ENCODE results near the gene INTS11.

The INTS11 gene

GRCh38 chr1:1285102-1285571, 39.3 kb downstream of the INTS11 start:
- DNase-seq (ENCODE audit: low spot score): no peak
- FAIRE-seq: no peak

DNA sequence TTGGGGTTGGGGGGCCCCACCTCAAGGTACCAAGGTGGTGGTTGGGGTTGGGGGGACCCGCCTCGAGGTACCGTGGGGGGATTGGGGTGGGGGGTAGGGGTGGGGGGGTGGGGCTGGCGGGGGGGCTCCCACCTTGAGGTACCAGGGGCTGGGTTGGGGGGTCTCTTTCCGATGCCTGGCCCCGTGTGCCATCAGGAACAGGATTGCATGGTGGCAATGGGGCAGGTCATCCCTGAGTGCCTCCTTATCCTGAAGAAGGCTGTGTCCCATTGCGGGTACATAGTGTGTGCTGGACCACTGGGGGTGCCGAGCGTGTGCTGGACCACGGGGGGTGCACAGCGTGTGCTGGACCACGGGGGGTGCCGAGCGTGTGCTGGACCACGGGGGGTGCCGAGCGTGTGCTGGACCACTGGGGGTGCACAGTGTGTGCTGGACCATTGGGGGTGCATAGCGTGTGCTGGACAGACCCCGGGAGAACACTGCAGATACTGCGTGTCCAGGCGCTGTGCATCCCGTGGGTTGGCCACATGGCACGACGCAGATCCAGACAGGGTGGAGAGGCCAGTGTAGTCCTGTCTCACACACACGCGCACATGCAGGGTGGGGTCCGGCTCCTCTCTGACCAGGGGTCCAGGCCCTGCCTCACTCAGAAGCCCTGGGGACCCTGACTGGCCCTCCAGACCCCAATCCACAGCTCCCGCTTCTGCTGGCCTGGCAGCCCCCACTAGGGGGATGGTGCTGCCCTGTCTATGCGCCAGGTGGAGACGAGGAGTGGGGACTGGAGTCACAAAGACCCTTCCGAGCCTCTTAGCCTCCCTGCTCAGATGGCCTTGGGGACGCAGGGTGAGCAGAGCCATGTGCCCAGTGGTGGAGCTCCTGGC, 40.0 kb downstream of the INTS11 start:
- DNase-seq (ENCODE audit: low spot score) (no peak), FAIRE-seq (no peak)

- peak; percentile 56 for DNase-seq (ENCODE audit: low spot score)
- FAIRE-seq: no peak
These were observed 40.6 kb downstream of the INTS11 start for GRCh38 chr1:1283821-1284220.

- FAIRE-seq: no peak
- DNase-seq (ENCODE audit: low spot score): no peak
These were observed 41.5 kb downstream of the INTS11 start for GRCh38 chr1:1282998-1283397.

DNA sequence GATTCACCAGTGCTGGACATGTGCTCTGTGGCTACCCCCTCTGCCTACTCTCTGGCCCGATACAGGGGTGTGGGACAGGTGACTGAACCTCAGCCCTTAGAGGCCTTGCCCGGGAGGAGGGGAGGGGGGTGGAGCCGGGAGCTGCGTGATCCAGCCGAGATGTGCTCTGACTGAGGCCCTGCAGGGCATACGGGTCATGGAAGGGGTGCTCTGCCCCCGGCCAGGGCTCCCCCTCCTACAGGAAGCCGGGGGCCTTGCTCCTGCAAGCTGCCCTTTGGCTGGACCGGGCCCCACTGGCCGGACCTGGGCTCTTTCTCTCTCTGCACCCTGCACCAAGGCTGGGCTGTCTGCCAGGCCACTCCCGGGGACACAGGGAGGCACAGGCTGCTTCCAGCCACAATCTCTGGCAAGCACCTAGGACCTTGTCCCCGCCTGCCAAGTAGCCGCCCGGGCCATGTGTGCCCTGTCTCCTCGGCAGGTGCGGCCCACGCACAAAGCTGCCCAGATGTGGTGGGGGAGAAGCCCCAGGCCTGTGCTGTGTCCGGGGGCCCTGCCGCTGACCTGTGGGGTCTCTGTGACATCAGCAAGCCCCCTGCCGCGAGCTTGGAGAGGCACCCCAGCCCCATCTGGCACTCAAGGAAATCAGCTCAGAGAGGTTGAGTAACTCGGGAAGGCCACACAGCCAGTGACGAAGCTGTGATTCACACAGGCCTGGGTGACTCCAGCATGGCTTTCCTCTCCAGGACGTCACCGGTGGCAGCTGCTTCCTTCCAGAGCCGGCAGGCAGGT, 42.7 kb downstream of the INTS11 start:
- DNase-seq (ENCODE audit: low spot score): no peak
- no peak for FAIRE-seq

DNA sequence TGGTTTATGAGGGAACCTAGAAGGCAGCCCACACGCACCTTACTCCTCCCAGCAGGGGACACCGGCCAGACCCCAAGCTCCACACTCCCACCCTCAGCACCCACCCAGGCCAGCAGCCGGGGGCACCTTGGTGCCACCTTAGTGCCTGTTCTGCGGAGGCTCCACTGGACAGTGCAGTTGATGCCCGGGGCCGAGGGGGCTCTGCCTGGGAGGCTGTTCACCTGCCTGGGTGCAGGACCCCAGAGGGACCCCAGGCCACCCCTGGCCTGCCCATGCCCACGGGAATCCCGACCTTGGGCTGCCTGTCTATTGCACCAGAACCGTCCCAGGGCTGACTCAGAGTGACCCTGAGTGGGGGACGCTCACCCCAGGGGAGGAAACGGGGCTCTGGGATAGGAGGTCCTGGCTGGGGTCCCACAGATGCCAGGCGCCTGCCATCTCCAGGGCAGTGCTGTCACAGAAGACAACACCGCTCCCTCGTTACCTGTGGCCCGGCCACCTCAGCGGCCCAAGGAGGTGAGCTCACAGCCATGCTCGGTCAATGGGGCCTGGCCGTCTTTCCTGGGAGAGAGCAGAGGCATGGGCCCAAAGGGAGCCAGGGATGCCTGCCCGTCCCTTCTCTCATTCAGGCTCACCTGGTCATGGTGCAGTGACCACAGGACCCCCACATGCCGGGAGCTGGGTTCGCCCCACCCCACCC, 43.5 kb downstream of the INTS11 start:
- no peak for FAIRE-seq
- no peak for DNase-seq (ENCODE audit: low spot score)

DNA sequence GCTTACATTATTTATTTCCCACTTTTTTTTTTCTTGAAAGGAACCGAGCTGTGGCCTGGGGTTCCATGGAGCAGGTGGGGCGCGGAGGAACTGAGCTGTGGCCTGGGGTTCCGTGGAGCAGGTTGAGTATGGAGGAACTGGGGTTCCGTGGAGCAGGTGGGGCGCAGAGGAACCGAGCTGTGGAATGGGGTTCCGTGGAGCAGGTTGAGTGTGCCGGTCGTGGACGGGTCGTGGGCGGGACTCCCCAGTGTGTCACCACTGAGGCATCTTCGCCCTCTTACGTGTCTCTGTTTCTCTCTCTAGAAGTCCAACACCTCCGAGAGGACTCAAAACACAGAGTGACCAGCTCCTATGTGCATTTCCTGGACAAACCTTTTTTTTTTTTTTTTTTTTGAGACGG, 45.4 kb downstream of the INTS11 start:
- FAIRE-seq (no peak), DNase-seq (ENCODE audit: low spot score) (no peak)

DNA sequence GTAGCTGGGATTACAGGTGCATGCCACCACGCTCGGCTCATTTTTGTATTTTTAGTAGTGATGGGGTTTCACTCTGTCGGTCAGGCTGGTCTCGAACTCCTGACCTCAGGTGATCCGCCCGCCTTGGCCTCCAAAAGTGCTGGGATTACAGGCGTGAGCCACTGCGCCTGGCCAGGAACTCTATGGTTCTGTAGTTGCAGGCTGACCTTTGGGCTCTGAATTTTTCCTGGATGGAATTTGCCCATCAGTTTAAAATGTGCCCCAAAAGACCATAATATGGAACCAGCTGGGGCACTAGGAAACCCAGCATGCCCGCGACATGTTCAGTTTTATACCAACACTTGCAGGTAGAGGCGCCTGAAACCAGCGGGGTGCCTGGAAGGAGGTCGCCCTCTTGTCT, 45.8 kb downstream of the INTS11 start:
- DNase-seq (ENCODE audit: low spot score) (no peak), FAIRE-seq (no peak)

GRCh38 chr1:1275836-1276235, 48.6 kb downstream of the INTS11 start:
- DNase-seq (ENCODE audit: low spot score): no peak
- no peak for FAIRE-seq

DNA sequence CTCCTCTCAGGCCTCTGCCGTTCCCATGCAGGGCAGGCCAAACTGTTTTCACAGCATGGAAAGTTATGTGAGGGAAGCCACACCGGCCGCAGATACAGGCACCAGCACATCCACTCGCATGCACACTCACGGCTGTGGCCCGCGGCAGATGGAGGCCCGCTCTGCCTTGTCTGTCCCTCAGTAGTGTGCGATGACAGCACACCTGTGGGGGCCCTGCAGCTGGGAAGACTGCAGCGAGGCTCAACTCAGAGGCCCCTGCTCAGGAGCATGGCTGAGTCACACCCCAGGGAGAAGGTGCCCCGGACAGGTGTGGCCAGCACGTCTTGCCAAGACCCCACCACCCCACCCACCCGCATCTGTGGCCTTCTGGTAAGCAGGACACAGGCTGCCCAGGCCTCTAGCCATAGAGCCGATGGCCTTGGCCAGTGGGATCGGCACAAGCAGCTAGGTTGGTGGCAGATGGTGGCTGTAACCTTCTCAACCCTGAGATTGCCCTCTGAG, 49.5 kb downstream of the INTS11 start:
- FAIRE-seq (no peak), DNase-seq (ENCODE audit: low spot score) (no peak)

GRCh38 chr1:1274299-1274930, 50.0 kb downstream of the INTS11 start:
- FAIRE-seq: no peak
- DNase-seq (ENCODE audit: low spot score): no peak

DNA sequence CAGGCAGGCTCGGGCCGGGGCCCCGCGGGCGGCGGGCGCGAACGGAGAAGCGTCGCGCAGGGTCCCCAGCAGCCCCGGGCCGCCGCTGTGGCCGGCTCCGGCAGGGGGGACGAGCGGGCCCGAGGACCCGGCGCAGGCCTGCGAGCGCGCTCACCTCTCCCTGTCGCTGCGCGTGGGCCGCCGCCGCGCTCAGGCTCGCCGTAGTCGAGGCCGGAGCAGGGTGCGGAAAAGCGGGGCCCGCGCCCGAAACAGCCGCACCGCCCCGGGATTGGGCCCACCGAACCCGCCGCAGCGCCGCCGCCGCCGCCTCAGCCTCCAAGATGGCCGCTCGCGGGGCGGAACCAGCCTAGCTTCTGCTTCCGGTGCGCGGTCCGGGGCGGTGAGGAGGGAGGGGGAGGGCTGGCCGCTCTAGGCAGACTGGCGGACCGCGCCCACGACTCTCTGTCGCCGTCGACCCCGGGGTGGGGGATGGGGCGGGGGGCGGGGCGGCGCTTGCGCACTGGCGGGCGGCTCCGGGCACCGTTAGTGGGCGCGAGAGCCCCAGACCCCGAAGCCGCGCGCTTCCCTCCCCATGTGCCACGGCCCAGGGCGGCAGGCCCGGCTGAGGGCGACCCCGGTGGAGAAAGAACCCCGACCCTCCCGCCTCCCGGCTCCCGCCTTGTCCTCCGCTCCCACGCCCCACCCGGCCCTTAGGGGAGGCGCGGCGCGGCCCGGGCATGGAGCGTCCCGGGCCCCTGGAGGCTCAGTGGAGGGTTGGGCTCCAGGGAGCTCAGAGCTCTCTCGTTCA, 50.8 kb downstream of the INTS11 start, which contains the start of gene UBE2J2:
Gene UBE2J2, minus strand, starts transcription at position 343 of the 787 bp plus-strand sequence. CDS start 5,862 bp downstream, outside the sequence.
- FAIRE-seq (no peak), DNase-seq (ENCODE audit: low spot score) (peak; percentile 95)

DNA sequence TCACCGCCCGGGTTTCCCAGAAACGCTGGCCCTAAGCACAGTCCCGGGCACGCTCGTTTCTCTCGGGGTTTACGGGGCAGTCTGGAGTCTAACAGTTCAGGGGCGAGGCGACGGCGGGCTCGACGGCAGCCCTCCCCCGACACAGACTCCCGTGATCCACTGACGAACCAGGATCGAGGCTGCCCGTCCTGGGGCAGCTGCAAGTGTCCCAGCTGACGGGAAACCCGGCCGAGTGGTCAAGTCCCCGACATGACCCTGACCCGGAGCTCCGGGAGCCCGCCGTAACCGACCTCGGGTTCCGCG, 51.3 kb downstream of the INTS11 start:
- no peak for FAIRE-seq
- no peak for DNase-seq (ENCODE audit: low spot score)

GRCh38 chr1:1272341-1273208, 51.9 kb downstream of the INTS11 start:
- DNase-seq (ENCODE audit: low spot score) (no peak), FAIRE-seq (no peak)

GRCh38 chr1:1270813-1271212, 53.6 kb downstream of the INTS11 start:
- FAIRE-seq (no peak), DNase-seq (ENCODE audit: low spot score) (no peak)

DNA sequence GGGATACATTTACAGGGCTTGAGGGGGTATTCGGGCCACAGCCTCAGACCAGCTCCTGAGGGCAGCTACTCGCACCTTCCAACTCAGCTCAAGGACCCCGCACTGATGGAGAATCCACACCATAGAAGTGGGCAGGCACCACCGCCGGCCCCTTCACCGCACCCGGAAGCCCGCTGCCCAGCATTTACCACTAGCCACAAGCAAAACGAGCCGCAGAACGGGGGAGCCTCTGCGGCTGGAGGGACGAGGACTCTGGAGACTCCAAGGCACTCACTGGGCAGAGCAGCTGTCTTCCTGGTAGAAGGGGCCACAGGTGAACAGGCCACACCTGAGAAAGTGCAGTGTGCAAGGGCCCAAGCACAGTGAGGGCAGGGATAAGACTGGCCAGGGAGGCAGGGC, 56.2 kb downstream of the INTS11 start:
- FAIRE-seq: no peak

DNA sequence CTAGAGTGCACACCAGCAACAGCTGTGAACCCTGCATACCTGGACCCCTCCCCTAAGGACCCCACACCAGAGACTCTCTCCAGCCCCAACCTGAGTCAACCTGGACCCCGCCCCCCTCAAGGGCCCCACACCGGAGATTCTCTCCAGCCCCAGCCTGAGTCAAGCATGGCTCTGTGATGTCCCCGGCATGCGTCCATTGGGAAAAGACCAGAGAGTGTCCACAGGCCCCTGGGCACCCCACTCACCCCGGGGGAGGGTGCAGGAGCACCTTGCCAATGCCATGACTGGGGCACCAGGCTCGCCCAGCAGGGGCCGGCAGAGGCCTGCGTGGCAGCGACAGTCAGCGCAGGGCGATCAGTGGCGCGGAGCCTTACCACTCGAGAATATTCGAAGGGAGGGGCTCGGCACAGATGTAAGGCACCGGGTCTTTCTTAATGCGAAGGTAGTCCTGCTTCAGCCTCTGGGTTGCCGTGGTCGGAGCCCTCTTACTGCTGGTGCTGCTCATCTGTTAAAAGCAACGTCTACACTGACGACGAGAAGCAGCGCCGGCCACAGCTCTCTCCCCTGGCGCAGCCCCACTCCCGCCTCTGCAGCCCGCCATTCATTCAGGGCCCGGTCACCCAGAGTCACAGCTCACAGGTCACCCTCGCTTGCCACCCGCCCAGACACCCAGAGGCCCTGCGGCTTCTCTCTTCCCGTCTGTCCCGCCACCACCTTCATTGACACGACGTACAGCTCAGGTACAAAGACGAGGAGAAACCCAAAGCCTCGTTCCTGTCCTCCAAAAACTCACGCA, 56.8 kb downstream of the INTS11 start:
- DNase-seq (ENCODE audit: low spot score) (no peak), FAIRE-seq (no peak)

More for the DNA sequence above, 56.2 kb downstream of the INTS11 start:
- DNase-seq (ENCODE audit: low spot score): no peak

GRCh38 chr1:1264868-1265272, 59.6 kb downstream of the INTS11 start:
- DNase-seq (ENCODE audit: low spot score) (peak; percentile 42), FAIRE-seq (no peak)

DNA sequence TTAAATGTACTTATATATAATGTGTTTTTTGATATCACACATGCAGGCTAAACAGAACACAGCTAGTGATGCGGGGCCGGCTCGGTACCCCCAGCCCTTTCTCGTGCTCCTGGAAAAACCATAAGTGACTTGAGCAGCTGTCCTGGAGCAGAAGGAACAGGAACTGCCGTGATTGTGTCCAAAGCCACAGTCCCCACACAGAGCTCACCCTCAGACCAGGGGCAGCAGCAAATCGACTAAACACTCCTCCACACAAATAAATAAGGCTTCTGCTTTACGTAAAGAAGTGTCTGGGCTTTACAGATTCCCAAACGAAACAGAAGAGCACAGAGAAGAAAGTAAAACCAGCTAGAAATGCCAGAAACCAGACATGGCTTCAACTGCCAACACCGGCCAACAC, 60.4 kb downstream of the INTS11 start:
- FAIRE-seq: no peak
- DNase-seq (ENCODE audit: low spot score): no peak

All from urothelium cell line (cell line).